K562 (cell line): ENCODE results near the gene UTP14C. TPM values are rescaled to one million over a fixed set of nuclear protein-coding genes. Genes with fewer than 3 reads are reported as not detected.

Source experiments
- ATAC-seq: fragments of 200-7000 bp; cut with Tn5 transposase; 3 replicates; pipeline ENCODE4 v1.9.1; 2020; ENCODE audit warnings: moderate library complexity
- BruUV-seq: library from RNA; stranded (reverse); fragments of 400-500 nt; replicated peaks from 2 replicates; lab custom pipeline; 2021; lab: Mats Ljungman, UMichigan
- CTCF ChIA-PET: fragments of 300-600 bp; formaldehyde crosslinking; extraction: SDS; loops from one replicate; lab custom pipeline; 2021; ENCODE audit warnings: low intra/inter-chr PET ratio; lab: Yijun Ruan, JAX
- POLR2A ChIA-PET: fragments of 300-600, 350-650 bp; sonication (Branson Sonifier 250); formaldehyde crosslinking; extraction: SDS; loops from one replicate; lab custom pipeline; 2021; ENCODE audit warnings: antibody characterized with exemption, inconsistent platforms; lab: Yijun Ruan, JAX
- DNase-seq, 4 experiments: peaks; one replicate each; pipeline versions ENCODE4 v3.0.0 to v3.0.0-alpha.2; 2011 to 2018; ENCODE audit warnings: low spot score in 3 of 4, mixed read lengths in 3 of 4; ENCODE audit errors: extremely low read depth in 1 of 4
- FAIRE-seq: peaks from 2 replicates; lab custom pipeline; 2011; peaks lifted over from hg19 to GRCh38; lab: Jason Lieb, UNC
- H2AFZ ChIP-seq: 2 replicates; pipeline ENCODE4 v1.6.0; 2011; ENCODE audit warnings: low read depth, low read length, control low read depth, inconsistent platforms
- H3K27ac ChIP-seq: fragments of 200-600 bp; 3 replicates; pipeline ENCODE4 v1.8.0; 2011; ENCODE audit warnings: low read depth, mild to moderate bottlenecking, control low read depth, inconsistent platforms, low read length, moderate library complexity, mixed read lengths; ENCODE audit errors: extremely low read depth
- H3K27me3 ChIP-seq, 2 experiments: fragments of 300-600 bp in 1 of 2; 2 replicates in 1 of 2; 3 replicates in 1 of 2; pipeline versions ENCODE4 v1.6.0 to v1.8.0; 2011; ENCODE audit warnings: inconsistent platforms in 2 of 2, low read length in 2 of 2, mild to moderate bottlenecking in 1 of 2, mixed read lengths in 1 of 2, moderate library complexity in 1 of 2; ENCODE audit not compliant: control insufficient read depth in 2 of 2, insufficient read depth in 2 of 2
- H3K36me3 ChIP-seq: fragments of 300-600 bp; 3 replicates; pipeline ENCODE4 v1.8.0; 2011; ENCODE audit warnings: mild to moderate bottlenecking, low read length, inconsistent platforms; ENCODE audit not compliant: control insufficient read depth, insufficient read depth
- H3K4me1 ChIP-seq, 2 experiments: fragments of 200-600 bp in 1 of 2; replicated peaks in 1 of 2; 2 replicates in 1 of 2; 3 replicates in 1 of 2; pipeline versions ENCODE4 v1.5.1 to v1.8.0; 2011; ENCODE audit warnings: inconsistent platforms in 2 of 2, low read length in 2 of 2, mild to moderate bottlenecking in 1 of 2, mixed read lengths in 1 of 2, moderate library complexity in 1 of 2; ENCODE audit not compliant: control insufficient read depth in 2 of 2, insufficient read depth in 2 of 2
- H3K4me2 ChIP-seq: 2 replicates; pipeline ENCODE4 v1.6.1; 2011; ENCODE audit warnings: low read length, control low read depth, inconsistent platforms, mixed read lengths; ENCODE audit not compliant: insufficient read depth
- H3K4me3 ChIP-seq: fragments of 200-600 bp; sonication (generic), shearing (Covaris generic); 2 replicates; pipeline ENCODE4 v1.5.1; 2016; ENCODE audit warnings: control low read depth, inconsistent platforms
- H3K79me2 ChIP-seq: fragments of 200-600 bp; 3 replicates; pipeline ENCODE4 v1.8.0; 2011; ENCODE audit warnings: low read length, inconsistent platforms; ENCODE audit not compliant: control insufficient read depth, insufficient read depth
- H3K9ac ChIP-seq, 2 experiments: 2 replicates each; pipeline versions ENCODE4 v1.6.0 to v1.6.1; 2011; ENCODE audit warnings: low read depth in 2 of 2, low read length in 2 of 2, control low read depth in 1 of 2, inconsistent platforms in 1 of 2, mild to moderate bottlenecking in 1 of 2, mixed read lengths in 1 of 2; ENCODE audit not compliant: insufficient read depth in 1 of 2
- H3K9me1 ChIP-seq: one replicate; pipeline ENCODE4 v1.6.0; 2011; ENCODE audit warnings: inconsistent platforms, mild to moderate bottlenecking, low read length, moderate library complexity; ENCODE audit not compliant: control insufficient read depth, insufficient read depth
- H3K9me3 ChIP-seq: replicated peaks from 2 replicates; pipeline ENCODE4 v1.5.1; 2011; ENCODE audit warnings: low read depth, low read length, inconsistent platforms; ENCODE audit not compliant: control insufficient read depth, insufficient read depth
- H4K20me1 ChIP-seq: replicated peaks from 2 replicates; pipeline ENCODE4 v1.6.1; 2011; ENCODE audit warnings: low read length, inconsistent platforms, mixed read lengths; ENCODE audit not compliant: control insufficient read depth, insufficient read depth
- ATF3 ChIP-seq, 2 experiments: fragments of 450-650 bp in 1 of 2; sonication (generic) in 1 of 2; formaldehyde crosslinking in 1 of 2; IDR thresholded peaks in 1 of 2; conservative IDR thresholded peaks in 1 of 2; 2 replicates each; pipeline versions ENCODE4 v1.6.1 to v1.8.1; 2016 to 2023; ENCODE audit warnings: mild to moderate bottlenecking in 2 of 2, moderate library complexity in 2 of 2, inconsistent platforms in 1 of 2, missing genetic modification reagents in 1 of 2
- CSDE1 ChIP-seq, 2 experiments: fragments of 450-650 bp; IDR thresholded peaks; 2 replicates each; pipeline ENCODE4 v1.6.1; 2016; ENCODE audit warnings: mild to moderate bottlenecking in 1 of 2
- CTCFL ChIP-seq: IDR thresholded peaks from 2 replicates; pipeline ENCODE4 v1.6.1; 2011; ENCODE audit warnings: borderline replicate concordance, low read depth, mild to moderate bottlenecking, moderate library complexity, low read length; ENCODE audit not compliant: insufficient read depth, poor library complexity, severe bottlenecking
- E2F8 ChIP-seq: fragments of 450-650 bp; IDR thresholded peaks from 2 replicates; pipeline ENCODE4 v1.7.1; 2018; ENCODE audit warnings: mild to moderate bottlenecking, low read depth; ENCODE audit not compliant: partially characterized antibody
- EP400 ChIP-seq: fragments of 450-650 bp; IDR thresholded peaks from 2 replicates; pipeline ENCODE4 v1.6.1; 2017; ENCODE audit warnings: antibody characterized with exemption, mild to moderate bottlenecking, moderate library complexity
- FOXK2 ChIP-seq, 2 experiments: fragments of 450-650 bp; IDR thresholded peaks in 1 of 2; conservative IDR thresholded peaks in 1 of 2; 2 replicates each; pipeline ENCODE4 v1.6.1; 2016; ENCODE audit warnings: low read depth in 2 of 2, mild to moderate bottlenecking in 1 of 2
- FUS ChIP-seq: fragments of 200-400 bp; formaldehyde crosslinking; optimal IDR thresholded peaks from 2 replicates; pipeline ENCODE3; 2017; ENCODE audit warnings: low read depth, low read length
- HDAC1 ChIP-seq, 2 experiments: fragments of 450-650 bp; IDR thresholded peaks; 2 replicates each; pipeline ENCODE4 v1.6.1; 2016 to 2017; ENCODE audit warnings: inconsistent platforms in 1 of 2, mild to moderate bottlenecking in 1 of 2, moderate library complexity in 1 of 2
- KLF16 ChIP-seq: IDR thresholded peaks from 2 replicates; pipeline ENCODE4 v1.6.1; 2016; ENCODE audit warnings: antibody characterized with exemption
- MAFK ChIP-seq: IDR thresholded peaks from 2 replicates; pipeline ENCODE4 v1.6.1; 2011; ENCODE audit warnings: low read length, improper control_type of control experiment
- SLC30A9 ChIP-seq: fragments of 250-450 bp; sonication (Bioruptor Pico); IDR thresholded peaks from 2 replicates; pipeline ENCODE4 v1.8.0; 2022; ENCODE audit warnings: mild to moderate bottlenecking, moderate library complexity
- YY1 ChIP-seq, 3 experiments: IDR thresholded peaks; 2 replicates each; pipeline ENCODE4 v1.6.1; 2011; ENCODE audit warnings: low read length in 2 of 3, mild to moderate bottlenecking in 2 of 3, moderate library complexity in 2 of 3, borderline replicate concordance in 1 of 3, control low read depth in 1 of 3, low read depth in 1 of 3; ENCODE audit not compliant: insufficient read depth in 3 of 3, insufficient replicate concordance in 2 of 3, control insufficient read depth in 1 of 3, insufficient read length in 1 of 3; ENCODE audit errors: extremely low read depth in 1 of 3
- ZNF507 ChIP-seq: conservative IDR thresholded peaks from 2 replicates; pipeline ENCODE4 v1.6.1; 2017; ENCODE audit warnings: missing genetic modification characterization, missing compliant biosample characterization
- ZNF57 ChIP-seq: fragments of 450-650 bp; formaldehyde crosslinking; IDR thresholded peaks from 2 replicates; pipeline ENCODE4 v1.4.0; 2020; ENCODE audit warnings: mild to moderate bottlenecking, moderate library complexity
- ZNF696 ChIP-seq: fragments of 250-450 bp; sonication (Bioruptor Pico); conservative IDR thresholded peaks from 2 replicates; pipeline ENCODE4 v1.4.0; 2020; ENCODE audit warnings: mild to moderate bottlenecking, moderate library complexity
- ZSCAN32 ChIP-seq: fragments of 450-650 bp; formaldehyde crosslinking; IDR thresholded peaks from 2 replicates; pipeline ENCODE4 v1.4.0; 2020; ENCODE audit warnings: mild to moderate bottlenecking, moderate library complexity
- WGBS: fragments of 100-300 bp; shearing (Covaris generic); methylation state at CpG from one replicate; pipeline ENCODE4 v1.1.6; 2016; ENCODE audit warnings: low coverage, mixed read lengths; ENCODE audit not compliant: insufficient coverage; ENCODE audit errors: missing lambda C conversion rate; 5-methylcytosine and 5-hydroxymethylcytosine counted together
- in situ Hi-C: fragments of 300-500 bp; cut with MboI; formaldehyde crosslinking; loops from 4 replicates; pipeline ENCODE4 v1.15.0; 2018; ENCODE audit warnings: inconsistent platforms, mixed read lengths
- intact Hi-C: fragments of 100-400 bp; cut with micrococcal nuclease; formaldehyde crosslinking; loops from 2 replicates; pipeline ENCODE4 v1.14.2; 2022
- polyA plus RNA-seq, 8 experiments: library from polyadenylated mRNA; depleted of rRNA in 4 of 8; stranded (reverse) in 5 of 8; unstranded in 3 of 8; fragments of >200 nt; fragmentation: Nextera tagmentation in 2 of 8; fragmentation: Illumina TruSeq in 1 of 8; extraction: Ambion mirVana in 2 of 8; extraction: Trizol in 1 of 8; gene quantifications; 2 replicates each; pipeline versions ENCODE4 v1.2.1 to v1.2.3, GENCODE V29; 2011 to 2014; ENCODE audit warnings: inconsistent platforms in 1 of 8, missing spikeins in 1 of 8
- total RNA-seq, 7 experiments: library from RNA; depleted of rRNA in 6 of 7; stranded (reverse); fragments of >200 nt in 6 of 7; fragmentation: Illumina TruSeq in 2 of 7; extraction: Trizol in 2 of 7; gene quantifications; 2 replicates each; pipeline versions ENCODE4 v1.2.1 to v1.2.3, GENCODE V29; 2011 to 2021; ENCODE audit warnings: low replicate concordance in 1 of 7

UTP14C gene
- total and polyA plus RNA-seq, 9 of the 15 experiments (the other 6 are each of a cell fraction or from before 2014, with no cell fraction given), result 3.4 to 10.3 (median 6.0) TPM

GRCh38 chr13:52012512-52012836, 12.0 kb upstream of the UTP14C start:
- no peaks in the 10 kb centered on the region for H3K9me3 ChIP-seq
- FAIRE-seq (no peak), DNase-seq (no peak), ATAC-seq (no peak; the same call in 2 of the 3 replicates)
- no peaks in the 10 kb centered on the region for H3K9me1 ChIP-seq
- in situ Hi-C loops (no loop called here), intact Hi-C loops (no loop called here)
- WGBS, result 0% methylated on average over 7 of the region's 8 CpGs
- H3K4me3 ChIP-seq, result peak overlapping the region; percentile 90
- peaks cover 86% of the 10 kb centered on the region for H3K79me2 ChIP-seq
- CTCF ChIA-PET, result no interaction called here
- peak overlapping the region; percentile 83; the same call in 1 of the 2 replicates for H3K4me2 ChIP-seq
- H3K9ac ChIP-seq, result peak overlapping the region; percentile 83 to 86
- peaks cover 7% of the 10 kb centered on the region; the same call in 1 of the 3 replicates for H3K36me3 ChIP-seq
- H3K4me1 ChIP-seq, result peaks cover 9 to 13% of the 10 kb centered on the region in 2 experiments; a peak in 4 of 5 replicates
- H3K27ac ChIP-seq, result peak overlapping the region; percentile 84
- no peaks in the 10 kb centered on the region for H3K27me3 ChIP-seq
- TSS peak; percentile 77 for BruUV-seq
- POLR2A ChIA-PET, result interaction anchor here (0.7 to 1.6 kb wide), 4 partner anchors 9 to 80 kb away, joined by 3 to 7 read pairs (median 4); no protein-coding TSS in a partner anchor
- H2AFZ ChIP-seq, result peak overlapping the region; percentile 83
- no peaks in the 10 kb centered on the region for H4K20me1 ChIP-seq
- TF ChIP-seq FOXK2 (conservative IDR thresholded peaks at IDR 0.05 in 1 of 2, IDR thresholded peaks at IDR 0.05 in 1 of 2; ENCODE audit: low read depth in 2 of 2) (no peak), ZNF696 (CRISPR knock-in tag) (no peak), ATF3 (IDR thresholded peaks at IDR 0.05) (no peak), ATF3 (CRISPR knock-in tag; conservative IDR thresholded peaks at IDR 0.05) (no peak), HDAC1 (IDR thresholded peaks at IDR 0.05) (peak in 1 of 2 experiments; percentile 31; a peak in 1 of 4 replicates), SLC30A9 (CRISPR knock-in tag) (no peak), ZSCAN32 (CRISPR knock-in tag) (no peak), YY1 (IDR thresholded peaks at IDR 0.05; ENCODE audit: borderline replicate concordance in 1 of 3, control insufficient read depth in 1 of 3, extremely low read depth in 1 of 3, insufficient read depth in 3 of 3, insufficient read length in 1 of 3, insufficient replicate concordance in 2 of 3, low read depth in 1 of 3, low read length in 2 of 3) (no peak), EP400 (0 out of 2 replicates have a peak, but pooled peaks have one; percentile 47), ZNF57 (no peak), CTCFL (no peak), FUS (no peak), KLF16 (no peak), E2F8 (no peak), ZNF507 (tag) (no peak), CSDE1 (IDR thresholded peaks at IDR 0.05) (peak in 1 of 2 experiments; percentile 49; a peak in 1 of 4 replicates), MAFK (no peak)
